GM21529 (cell line): Measurements from ENCODE around the gene S1PR5.
"Not testable (repeated sequence)": the region's sequence is repeated elsewhere in the genome, so short reads cannot be mapped to it uniquely, and the experiment has no call there.

ENCODE experiments used
- ATAC-seq: cut with Tn5 transposase; IDR thresholded peaks from one replicate; pipeline ENCODE4 v1.9.1; 2021; ENCODE audit not compliant: unreplicated experiment

S1PR5 gene, protein sequence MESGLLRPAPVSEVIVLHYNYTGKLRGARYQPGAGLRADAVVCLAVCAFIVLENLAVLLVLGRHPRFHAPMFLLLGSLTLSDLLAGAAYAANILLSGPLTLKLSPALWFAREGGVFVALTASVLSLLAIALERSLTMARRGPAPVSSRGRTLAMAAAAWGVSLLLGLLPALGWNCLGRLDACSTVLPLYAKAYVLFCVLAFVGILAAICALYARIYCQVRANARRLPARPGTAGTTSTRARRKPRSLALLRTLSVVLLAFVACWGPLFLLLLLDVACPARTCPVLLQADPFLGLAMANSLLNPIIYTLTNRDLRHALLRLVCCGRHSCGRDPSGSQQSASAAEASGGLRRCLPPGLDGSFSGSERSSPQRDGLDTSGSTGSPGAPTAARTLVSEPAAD

DNA sequence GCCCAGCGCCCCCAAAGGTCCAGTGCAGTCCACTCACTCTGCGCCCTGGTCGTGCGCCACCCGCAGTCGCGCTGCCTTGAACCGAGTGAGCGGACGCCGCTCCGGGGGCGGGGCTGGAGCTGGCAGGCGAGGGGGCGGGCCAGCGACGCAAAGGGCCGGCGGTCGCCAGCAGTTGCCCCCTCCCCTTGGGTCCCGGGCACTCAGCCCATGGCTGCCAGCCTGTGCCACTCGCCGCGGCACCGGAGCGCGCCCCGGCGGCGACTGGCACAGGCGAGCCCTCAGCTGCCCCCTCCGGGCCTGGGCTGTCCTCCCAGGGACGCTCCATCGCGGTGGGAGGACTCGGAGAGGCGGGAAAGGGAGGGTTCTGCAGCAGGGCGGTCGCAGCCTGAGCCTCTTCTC is at the start of gene S1PR5:
Gene S1PR5 (minus strand): TSS at position 87 of the 399 bp plus-strand sequence. CDS start 2,436 bp downstream, outside the sequence.
- ATAC-seq: no peak

DNA sequence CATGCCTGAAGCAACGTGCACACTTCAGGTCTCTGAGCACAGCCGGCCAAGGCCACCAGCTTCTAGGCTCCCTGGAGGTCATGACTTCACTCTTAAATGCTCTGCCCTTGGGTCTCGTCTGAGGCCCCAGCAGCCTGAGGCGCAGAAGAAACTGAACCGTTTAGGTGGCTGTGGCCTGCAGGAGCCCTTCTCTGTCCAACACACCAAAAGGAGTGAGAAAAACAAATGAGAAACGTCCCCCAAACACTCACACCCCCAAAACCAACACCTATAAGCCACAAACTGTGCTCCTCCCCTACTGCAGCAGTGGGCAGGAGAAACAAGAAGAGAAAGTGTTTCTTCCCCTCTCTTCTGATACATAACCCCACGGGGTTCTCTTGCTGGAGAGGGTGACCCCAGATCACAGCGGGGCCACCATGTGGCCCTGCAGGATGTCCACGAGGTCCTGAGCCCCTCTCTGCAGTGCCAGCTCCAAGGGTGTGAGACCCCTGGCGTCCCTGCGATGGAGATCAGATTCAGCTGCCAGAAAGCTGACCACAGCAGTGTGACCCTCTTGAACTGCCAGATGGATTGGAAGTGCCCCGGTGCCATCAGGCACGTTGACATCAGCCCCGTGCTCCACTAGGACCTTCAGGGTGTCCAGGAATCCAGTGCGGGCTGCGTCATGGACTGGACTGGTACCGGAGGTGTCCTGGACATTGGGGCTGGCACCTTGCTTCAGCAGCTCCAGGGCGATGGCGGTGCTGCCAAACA is 49.6 kb upstream of the S1PR5 start:
- peak; percentile 23 for ATAC-seq

DNA sequence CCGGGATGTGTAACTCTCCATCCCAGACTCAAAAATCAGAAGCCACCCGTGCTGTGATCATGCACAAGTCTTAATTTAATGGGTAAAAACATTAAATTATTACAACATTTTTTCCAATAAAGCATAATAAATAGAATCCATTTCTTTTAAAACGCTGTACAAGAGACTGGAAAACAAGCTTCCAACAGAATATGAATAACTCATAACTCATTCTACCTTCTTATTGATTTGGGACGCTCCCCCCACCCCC is 49.1 kb upstream of the S1PR5 start:
- no peak for ATAC-seq

DNA sequence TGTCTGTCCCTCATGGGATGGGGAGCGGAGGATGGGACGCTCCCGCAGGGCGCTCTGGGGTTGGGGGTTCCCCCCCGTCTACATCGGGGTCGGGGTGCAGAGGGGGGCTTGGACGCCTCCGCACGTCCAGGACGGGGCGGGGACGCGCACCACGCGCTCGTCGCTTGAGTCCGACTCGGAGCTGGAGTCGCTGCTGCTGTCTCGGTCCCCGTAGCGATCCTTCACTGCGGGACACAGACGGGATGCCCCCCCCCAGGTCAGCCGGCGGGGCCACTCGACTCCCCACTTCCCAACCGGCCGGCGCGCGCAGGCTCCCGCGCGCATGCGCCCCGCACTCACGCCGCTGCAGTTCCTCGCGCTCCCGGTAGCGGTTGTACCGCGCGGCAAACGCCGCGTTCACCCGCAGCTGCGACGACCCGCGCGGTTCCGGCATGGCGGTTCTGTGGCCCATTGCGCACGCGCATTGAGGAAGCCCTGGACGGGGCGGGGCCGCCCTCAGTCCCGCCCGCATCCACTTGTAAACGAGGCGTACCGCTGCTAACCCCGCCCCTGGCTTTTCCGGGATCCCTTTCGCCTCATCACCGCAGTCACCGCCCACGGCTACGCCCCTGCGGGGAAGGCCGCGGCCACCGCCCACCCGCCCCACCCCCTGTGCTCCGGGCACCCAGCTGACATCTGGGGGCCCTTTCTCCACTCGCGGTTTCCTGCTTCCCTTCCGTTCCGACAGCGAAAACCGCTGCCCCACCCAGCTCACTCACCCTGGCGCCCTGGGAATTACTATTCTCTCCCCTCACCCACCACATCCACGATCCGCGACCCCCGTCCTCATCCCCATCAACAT is 48.5 kb upstream of the S1PR5 start, which contains the start of gene KRI1:
Gene KRI1 (minus strand): TSS at position 444 of the 841 bp plus-strand sequence. CDS start 11 bp downstream, at position 433.
- peak; percentile 39 for ATAC-seq

DNA sequence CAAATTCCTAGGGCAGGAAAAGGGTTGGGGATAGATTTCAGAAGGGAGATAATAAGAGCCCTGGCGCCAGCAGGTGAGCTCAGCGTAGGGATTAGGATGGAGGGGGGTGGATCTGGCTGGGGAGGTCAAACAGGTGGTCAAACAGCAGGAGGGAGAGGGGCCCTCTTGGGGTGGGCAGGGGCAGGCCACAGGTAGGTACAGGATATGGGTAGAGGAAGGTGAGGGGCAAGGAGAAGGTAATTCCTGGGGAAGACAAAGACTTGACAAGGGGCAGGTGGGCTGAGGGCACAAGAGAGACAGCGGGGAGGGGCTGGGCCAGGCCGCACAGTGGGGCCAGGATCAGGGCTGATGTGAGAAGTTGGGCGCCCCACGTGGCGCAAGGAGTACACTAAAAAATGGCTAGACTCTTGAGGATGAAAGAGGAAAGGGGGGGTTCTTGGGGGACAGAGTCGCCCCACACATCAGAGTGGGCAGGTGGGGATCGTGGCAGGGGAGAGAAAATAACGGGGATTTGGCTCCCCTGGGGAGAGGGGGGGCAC is 47.9 kb upstream of the S1PR5 start:
- ATAC-seq: no peak

DNA sequence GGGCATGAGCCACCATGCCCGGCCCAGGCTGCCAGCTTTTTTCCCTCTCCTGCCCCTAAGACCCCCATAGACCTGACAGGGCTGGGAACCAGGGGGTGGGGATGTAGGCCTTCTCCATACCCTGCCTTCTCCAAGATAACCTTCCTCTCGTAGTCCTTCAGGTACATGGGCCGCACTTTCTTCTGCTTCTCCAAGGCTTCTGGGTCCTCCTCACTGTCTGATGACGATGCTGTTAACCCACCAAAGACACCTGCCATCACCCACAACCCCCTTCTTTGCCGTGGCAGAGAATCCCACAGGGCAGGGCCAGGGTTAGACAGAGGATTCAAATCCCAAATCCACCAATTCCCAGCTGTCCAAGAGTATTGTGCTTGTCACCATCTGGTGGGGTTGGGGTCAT is 45.4 kb upstream of the S1PR5 start:
- ATAC-seq: no peak

DNA sequence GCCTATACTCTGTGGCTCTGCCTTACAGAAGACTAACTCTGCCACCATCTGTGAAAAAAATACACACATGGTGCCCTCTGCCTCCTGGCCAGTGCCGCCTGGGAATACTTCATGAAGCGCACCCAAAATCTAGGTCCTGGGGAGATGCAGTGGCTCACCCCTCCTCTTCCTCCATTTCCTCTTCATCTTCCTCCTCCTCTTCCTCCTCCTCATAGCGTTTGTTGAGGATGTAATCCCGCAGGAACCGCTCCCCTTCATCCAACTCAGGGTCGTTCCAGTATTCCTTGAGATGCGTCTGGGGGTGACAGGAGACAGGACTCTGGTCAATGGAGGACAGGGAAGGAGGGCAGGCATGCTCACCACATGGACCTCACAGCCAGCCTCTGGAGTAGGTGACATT is 42.9 kb upstream of the S1PR5 start:
- no peak for ATAC-seq

DNA sequence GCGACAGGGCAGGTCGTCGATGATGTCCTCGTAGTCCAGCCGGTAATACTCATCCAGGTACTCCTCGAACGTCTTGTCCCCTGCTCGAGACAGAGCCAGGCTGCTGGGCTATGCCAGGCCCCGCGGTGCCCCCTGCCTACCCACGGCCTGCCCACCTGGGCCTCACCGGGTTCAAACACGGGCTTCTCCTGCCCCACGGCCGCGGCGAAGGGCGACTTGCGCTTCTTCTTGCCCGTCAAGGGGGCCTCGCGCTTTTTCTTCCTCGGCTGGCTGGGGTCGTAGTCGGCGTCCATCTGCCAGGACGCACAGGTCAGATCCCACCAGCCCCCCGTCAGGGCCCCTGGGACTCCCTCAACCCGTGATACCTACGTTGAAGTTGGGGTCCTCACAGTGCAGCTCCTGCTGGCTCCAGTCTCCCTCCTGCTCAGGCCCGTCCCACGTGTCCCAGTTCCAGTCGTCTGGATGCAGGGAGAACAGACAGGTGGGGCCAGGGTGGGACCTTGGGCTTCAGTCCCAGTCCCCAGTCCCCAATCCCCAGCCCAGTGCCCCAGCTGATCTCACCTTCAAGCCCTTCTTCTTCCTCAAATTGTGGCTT is 40.5 kb upstream of the S1PR5 start:
- no peak for ATAC-seq

DNA sequence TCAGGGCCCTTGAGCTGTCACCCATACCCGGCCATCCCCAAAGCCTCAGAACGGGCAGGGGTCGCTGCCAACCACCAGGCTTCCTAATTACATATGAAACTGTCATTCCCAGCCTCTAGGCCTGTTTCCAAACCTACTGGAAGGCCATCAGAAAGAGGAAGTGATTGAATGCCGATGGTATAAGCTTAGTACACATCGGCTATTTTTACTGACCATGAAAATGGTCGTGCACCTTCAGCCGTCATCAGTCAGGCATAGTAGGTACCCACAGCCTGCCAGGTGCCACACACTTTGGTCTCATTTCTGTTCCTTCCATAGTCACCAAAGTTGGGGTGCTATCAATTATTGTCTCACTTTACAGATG is 38.3 kb upstream of the S1PR5 start:
- ATAC-seq: no peak

DNA sequence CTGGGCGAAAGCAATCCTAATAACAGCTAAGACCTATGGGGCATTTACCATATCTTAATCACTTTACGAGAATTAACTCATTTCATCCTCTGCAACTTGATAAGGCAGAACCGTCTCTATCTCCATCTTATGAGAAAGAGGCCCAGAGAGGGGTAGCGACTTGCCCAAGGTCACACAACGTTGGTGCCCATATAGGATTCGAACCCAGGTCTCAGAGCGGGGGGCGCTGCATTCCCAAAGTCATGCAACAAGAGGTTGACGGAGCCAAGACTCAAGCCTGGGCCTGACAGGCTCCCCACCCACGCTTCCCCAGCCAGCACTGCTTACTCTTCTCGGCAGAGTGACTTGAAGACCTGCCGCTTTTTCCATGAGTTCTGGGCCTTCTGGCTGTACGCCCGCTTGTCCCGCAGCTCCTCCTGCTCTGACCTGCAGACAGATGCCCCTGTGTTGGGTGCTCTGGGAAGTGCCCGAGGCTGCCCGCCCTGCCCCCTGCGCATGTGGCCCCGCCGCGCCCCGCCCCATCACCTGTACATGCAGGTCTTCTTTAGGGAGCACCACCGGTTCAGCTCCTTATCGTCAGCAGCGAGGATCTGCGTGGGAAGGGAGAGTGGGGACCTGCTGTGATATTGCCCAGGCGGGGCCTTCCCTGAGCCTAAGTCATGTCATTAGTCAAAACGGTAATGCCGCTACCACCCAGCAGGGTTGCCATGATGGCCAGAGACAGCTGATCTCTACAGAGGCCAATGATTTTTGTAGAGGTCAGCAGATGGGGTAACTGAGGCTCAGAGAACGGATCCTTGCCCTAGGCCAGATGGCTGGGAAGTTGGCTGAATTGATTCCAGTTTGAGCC is 37.7 kb upstream of the S1PR5 start:
- ATAC-seq: no peak

DNA sequence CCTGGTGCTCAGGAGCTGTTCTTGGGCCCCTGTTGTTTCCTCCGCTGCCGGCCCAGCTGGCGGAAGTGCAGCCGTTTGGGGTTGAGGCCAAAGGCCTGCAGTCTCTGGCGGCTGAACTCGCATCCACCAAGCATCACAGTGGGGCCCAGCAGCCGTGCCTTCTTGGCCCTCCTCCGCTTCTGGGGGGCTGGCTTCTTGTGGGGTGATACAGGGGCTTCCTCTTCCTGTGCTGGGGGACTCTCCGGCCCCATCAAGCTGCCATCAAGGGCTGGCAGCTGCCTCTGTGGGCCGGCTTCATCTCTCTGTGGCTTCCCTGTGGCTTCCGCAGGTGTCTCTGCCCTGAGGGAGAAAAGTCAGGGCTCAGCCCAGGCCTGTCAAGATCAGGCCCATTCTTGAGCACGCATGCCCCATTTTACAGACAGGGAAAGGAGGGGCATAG is 36.7 kb upstream of the S1PR5 start:
- peak; percentile 55 for ATAC-seq

DNA sequence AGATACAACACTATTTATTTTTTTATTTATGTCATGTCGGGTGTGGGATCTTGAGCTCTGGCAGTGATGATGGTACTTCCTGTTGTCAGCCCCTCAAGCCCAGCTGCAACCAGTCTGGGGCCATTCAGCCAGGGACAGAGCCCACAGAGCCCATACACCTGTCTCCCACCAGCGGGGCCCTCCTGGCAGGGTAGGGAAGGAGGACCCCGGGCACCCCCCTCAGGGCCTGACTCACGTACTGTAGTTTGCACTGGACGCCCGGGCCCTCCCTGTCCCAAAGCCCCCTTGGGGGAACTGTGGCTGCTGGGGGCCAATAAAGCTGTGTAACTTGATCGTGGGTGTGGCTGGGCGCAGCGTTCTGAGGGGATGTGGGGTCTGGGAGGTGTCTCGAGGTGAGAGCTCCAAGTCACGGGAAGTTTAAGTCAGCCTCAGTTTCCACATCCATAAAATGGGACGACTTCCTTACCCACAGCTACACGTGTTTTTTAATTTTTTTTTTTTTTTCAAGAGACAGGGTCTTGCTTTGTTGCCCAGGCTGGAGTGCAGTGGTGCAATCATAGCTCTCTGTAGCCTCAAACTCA is 35.9 kb upstream of the S1PR5 start:
- ATAC-seq: no peak

DNA sequence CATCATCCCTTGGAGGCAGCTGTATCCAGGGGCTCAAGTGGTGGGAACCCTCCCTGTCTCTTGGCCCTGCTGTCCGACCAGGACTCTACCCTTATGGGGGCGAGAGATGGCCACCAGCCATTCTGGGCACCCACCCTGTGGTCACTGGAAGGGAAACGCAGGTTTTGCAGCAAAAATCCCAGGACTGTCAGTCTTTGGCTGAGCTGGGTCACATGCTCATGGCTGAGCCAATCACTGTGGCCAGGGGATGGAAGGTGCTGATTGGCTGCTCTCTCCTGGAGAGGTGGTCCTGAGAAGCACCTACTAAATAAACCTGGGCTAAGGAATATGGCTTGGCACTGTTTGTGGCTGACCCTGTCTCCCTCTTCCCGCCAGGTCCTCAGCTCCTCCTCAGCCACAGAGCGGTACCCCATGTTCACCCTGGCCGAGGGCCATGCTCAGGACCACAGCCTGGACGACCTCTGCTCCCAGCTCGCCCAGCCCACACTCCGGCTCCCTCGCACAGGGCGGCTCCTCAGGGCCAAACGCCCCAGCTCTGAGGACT is 35.3 kb upstream of the S1PR5 start:
- ATAC-seq: no peak

DNA sequence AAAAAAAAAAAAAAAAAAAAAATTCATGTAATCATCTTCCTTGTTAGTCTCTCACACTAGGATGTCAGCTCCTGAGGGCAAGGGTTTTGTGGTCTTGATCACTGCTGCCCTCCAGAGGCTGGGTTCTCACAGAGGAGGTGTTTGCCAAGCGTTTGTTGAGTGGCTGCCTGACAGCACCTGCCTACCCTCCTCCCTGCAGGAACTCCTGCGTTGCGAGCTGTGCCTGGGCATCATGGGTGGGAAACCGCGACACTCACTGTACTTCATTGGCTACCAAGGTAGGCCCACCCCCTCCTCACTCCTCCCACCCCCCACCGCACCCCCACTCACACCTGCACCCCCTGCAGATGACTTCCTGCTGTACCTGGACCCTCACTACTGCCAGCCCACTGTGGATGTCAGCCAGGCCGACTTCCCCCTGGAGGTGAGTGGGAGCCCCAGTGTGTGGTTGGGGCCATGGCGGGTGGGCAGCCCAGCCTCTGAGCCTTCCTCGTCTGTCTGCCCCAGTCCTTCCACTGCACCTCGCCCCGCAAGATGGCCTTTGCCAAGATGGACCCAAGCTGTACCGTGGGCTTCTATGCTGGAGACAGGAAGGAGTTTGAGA is 34.6 kb upstream of the S1PR5 start:
- no peak for ATAC-seq

DNA sequence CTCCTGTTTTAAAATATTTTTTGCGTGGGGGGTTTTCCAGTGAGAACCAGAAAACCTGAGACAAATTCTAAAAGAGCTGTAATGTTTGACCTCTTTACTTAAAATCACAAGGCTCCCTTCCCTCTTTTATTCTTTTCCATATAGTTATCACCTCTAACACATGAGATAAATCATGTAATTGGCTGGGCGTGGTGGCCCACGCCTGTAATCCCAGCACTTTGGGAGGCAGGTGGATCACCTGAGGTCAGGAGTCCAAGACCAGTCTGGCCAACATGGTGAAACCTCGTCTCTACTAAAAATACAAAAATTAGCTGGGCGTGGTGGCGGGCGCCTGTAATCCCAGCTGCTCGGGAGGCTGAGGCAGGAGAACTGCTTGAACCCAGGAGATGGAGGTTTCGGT is 33.8 kb upstream of the S1PR5 start:
- not testable (repeated sequence) for ATAC-seq

DNA sequence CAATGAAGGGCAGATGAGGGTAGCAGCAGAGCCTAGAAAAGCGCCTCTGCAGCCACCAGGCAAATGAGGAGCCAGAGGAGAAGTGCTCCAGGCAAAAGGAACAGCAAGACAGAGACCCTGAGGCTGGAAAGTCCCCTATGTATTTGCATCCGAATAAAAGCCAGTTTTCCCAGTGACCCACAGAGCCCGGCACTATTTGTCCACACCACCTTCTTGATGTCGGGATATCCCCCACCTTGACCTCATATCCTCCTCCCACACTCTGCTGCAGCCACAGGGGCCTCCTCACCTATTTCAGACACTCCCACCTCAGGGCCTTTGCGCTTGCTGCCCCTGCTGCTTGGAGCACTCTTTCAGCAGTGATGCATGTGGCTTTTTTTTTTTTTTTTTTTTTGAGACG is 33.1 kb upstream of the S1PR5 start:
- no peak for ATAC-seq

DNA sequence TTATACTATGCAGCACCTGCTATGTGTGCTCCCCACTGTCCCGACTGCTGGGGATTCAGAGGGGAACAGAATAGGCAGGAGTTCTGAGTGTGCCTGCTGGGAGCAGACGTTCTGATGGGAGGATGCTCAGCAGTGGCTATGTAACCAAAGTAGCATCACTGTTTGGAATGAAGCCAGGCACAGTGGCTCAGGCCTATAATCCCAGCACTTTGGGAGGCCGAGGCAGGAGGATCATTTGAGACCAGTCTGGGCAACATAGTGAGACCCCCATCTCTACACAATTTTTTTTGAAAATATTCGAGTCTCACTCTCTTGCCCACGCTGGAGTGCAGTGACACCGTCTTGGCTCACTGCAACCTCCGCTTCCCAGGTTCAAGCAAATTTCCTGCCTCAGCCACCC is 32.5 kb upstream of the S1PR5 start:
- no peak for ATAC-seq

DNA sequence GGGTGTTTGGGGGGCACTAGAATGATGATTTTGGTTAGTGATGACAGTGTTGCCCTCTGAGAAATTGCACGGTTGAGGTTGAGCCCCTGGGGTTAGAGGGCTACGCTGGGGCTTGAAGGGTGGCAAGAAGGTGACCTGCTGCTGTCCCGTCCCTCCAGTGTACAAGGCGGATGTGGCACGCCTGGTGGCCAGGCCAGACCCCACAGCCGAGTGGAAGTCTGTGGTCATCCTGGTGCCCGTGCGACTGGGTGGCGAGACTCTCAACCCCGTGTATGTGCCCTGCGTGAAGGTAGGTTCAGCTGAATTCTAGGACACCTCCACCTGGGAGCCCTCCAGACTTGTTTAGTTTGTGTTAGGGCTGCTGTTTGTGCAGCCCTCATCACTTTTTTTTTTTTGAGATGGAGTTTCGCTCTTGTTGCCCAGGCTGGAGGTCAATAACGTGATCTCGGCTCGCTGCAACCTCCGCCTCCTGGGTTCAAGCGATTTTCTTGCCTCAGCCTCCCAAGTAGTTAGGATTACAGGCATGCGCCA is 31.6 kb upstream of the S1PR5 start:
- no peak for ATAC-seq

DNA sequence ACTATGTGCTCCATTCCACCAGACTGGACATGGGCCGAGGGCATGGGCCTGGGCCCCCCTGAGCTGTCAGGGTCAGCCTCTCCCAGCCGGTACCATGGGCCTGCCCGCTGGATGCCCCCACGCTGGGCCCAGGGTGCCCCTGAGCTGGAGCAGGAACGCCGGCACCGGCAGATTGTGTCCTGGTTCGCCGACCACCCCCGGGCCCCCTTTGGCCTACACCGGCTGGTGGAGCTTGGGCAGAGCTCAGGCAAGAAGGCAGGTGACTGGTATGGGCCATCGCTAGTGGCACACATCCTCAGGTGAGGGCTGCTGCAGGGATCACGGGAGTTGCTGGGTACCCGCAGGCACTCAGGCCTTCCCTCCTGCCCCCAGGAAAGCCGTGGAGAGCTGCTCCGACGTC is 29.6 kb upstream of the S1PR5 start:
- no peak for ATAC-seq
